GM18508 (cell line): Measurements from ENCODE around the gene MAP2K6.
"Not testable (repeated sequence)": the region's sequence is repeated elsewhere in the genome, so short reads cannot be mapped to it uniquely, and the experiment has no call there.

Source experiments
- ATAC-seq: cut with Tn5 transposase; IDR thresholded peaks from one replicate; pipeline ENCODE4 v1.9.1; 2021; ENCODE audit warnings: moderate number of reproducible peaks; ENCODE audit not compliant: insufficient read depth, unreplicated experiment

Gene MAP2K6

GRCh38 chr17:69451416-69452394, 37.2 kb downstream of the MAP2K6 start:
- peak; percentile 91 for ATAC-seq

GRCh38 chr17:69452664-69453260, 38.3 kb downstream of the MAP2K6 start:
- ATAC-seq: no peak

- no peak for ATAC-seq
Observed at GRCh38 chr17:69454051-69454450, 39.6 kb downstream of the MAP2K6 start.

- no peak for ATAC-seq
Observed at GRCh38 chr17:69455040-69455439, 40.5 kb downstream of the MAP2K6 start.

DNA sequence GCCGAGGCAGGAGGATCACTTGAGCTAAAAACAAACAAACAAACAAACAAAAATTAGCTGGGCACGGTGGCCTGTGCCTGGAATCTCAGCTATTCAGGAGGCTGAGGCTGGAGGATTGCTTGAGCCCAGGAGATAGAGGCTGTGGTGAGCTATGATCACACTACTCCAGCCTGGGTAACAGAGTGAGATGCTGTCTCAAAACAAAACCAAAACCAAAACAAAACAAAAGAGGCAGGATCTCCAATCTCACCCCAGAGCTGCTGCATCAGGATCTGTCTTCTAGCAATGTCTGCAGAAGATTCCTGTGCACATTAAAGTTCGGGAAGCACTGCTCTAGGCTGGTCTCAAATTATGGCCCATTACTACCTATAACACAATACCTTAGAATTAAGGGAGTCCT, 43.1 kb downstream of the MAP2K6 start:
- ATAC-seq: no peak

GRCh38 chr17:69460963-69461922, 46.7 kb downstream of the MAP2K6 start:
- no peak for ATAC-seq

- ATAC-seq: no peak
Observed at GRCh38 chr17:69461951-69462369, 47.5 kb downstream of the MAP2K6 start.

DNA sequence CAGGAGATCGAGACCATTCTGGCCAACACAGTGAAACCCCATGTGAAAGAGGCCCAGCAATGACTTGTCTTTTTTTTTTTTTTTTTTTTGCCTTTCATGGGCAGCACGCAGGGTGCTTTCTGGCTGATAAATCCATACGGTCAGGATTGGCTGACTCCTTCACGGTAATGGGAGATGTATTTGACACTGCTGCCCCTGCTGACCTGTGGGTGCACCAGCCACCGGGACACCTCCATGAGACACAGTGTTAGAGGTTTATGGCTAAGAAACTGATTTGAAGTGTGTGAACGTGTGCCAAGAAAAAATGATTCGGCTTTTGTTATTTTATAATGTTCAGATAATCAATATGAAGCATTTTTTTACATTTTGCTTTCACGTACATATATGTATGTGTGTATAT, 48.4 kb downstream of the MAP2K6 start:
- no peak for ATAC-seq

- ATAC-seq: no peak
Observed at GRCh38 chr17:69466451-69466850, 52.0 kb downstream of the MAP2K6 start.

DNA sequence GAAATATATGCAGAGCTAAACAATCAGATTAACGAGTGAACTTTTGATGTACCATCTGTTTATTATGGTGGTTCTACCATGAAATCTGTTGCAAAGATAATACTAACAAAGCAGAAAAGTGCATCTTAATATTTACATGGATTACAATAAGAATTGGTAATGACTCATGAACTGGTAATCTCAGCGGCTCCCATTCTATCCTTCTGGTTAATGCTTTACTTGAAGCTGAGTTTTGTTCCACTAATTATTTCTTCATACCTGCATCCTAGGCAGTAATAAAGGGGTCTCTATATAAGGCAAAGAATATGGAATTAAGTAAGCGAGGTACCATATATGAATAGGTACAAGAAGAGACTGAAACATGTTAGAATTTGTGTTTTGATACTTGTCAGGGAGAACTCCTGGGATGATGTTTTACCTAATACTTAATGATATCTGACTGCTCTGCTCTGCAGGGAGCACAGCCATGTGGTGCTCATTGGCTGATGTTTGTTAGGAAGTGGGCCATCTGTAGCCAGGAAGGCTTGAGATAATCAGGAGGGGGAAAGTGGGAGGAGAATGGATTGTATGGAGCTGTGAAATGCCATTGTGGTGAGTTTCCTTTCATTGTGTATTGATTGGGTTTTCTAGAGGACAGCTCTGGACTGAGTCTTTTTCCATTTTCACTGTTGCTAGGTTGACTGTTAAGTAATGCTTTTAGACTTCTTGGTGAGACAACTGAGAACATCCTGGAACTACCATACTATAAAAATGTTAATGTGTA, 52.6 kb downstream of the MAP2K6 start:
- ATAC-seq: no peak

- no peak for ATAC-seq
Observed at GRCh38 chr17:69468207-69468606, 53.7 kb downstream of the MAP2K6 start.

- ATAC-seq: no peak
Observed at GRCh38 chr17:69470702-69471101, 56.2 kb downstream of the MAP2K6 start.

GRCh38 chr17:69471406-69471805, 56.9 kb downstream of the MAP2K6 start:
- ATAC-seq: no peak

GRCh38 chr17:69473841-69474831, 59.6 kb downstream of the MAP2K6 start:
- ATAC-seq: no peak

DNA sequence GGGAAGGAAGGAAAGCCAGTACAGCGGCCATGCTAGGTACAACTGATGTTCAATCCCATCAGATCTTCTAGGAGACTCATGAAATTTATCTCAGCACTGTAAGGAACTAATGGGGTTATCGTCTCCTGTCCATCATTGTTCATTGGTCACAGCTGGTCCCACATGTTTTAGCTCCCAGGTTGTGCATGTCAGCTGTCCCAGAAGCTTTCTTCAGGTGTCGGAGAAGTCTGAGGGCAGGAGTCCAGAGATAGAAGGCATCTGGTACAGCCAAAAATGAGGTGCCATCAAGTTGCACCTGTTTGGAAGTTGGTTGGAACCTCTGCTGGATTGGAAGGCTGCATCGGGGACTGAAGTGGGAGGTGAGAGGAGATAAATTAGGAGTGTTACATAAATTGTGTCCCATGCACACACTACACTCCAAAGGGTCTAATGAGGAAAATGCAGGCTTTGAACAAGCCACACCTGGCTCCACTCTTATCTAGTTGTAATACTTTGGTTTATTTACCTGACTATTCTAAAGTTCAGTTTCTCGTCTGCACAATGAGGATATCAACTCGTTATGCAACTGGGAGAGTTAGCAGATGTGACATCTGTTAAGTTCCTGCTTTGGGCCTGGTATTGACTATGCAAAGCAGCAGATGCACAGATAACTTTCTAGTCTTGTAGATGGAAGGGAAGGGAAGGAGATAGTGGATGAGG, 62.9 kb downstream of the MAP2K6 start:
- ATAC-seq: no peak

DNA sequence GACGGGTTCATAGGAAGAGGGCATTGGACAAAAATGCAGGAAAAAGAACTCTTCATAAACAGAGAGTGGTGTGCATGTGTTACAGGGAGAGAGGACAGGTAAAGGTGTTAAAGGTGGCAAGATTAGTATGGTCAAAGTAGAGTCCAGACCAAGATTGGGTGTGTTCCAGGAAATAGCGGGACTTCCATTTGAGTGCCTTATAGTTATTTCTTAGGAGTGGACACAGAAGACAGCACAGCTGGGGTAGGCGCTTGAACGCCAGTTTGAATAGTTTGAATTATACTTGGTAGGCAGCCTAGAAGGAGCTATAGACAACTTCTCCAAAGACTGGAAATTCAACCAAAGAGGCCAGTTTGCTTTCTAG, 63.4 kb downstream of the MAP2K6 start:
- ATAC-seq: no peak

- ATAC-seq: no peak
Observed at GRCh38 chr17:69478916-69479315, 64.4 kb downstream of the MAP2K6 start.

DNA sequence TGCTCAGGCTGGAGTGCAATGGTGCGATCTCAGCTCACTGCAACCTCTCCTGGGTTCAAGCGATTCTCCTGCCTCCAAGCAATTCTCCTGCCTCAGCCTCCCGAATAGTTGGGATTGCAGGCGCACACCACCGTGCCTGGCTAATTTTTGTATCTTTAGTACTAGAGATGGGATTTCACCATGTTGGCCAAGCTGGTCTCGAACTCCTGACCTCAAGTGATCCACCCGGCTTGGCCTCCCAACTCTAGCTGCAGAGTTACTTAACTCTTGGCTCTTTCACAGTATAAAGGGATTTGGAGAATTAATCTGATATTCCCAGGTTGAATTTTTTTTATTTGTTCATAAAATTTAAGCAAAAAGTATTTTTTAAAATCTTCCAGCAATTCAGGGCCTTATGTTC, 65.3 kb downstream of the MAP2K6 start:
- not testable (repeated sequence) for ATAC-seq
